ENCODE measurements around the gene CMYA5.
"Not testable (repeated sequence)": the region's sequence is repeated elsewhere in the genome, so short reads cannot be mapped to it uniquely, and the experiment has no call there.

Gene CMYA5

DNA sequence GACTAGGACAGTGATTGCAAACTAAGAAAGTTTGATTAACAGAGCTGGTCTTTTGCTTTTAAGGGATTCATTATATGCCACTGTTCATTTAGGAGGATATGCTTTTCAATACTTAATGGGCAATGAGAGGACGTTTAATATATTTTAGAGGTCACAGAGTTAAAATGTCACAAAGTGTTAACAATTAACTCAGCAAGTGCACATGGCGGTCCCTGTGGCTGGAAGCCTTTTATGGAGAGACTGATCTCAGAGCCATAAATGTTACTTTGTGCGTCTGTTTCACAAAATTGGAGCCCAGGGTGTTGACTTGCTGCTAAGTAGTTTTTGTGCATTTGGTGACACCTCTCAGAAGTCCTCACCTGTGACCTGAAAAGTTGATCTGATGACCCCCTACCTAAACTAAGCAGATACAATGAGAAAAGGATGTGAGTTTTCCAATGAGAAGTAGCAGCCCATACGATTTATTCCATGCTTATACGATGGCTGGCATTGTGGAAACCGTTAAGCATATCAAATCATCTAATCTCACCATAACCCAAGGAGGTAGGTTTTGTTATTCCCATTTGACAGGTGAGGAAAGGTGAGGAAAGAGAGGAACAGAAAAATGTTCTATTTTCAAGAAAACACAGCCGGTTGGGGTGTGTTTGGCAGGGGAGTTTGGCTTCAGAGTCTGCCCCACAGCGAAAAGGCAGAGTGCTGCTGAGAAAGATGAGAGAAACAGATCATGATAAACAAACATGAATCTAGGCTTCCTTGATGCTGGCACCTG lies 64.4 kb downstream of the CMYA5 start:
- DNase-seq: no peak

- DNase-seq: no peak
These were observed 65.4 kb downstream of the CMYA5 start for GRCh38 chr5:79754865-79755555.

DNA sequence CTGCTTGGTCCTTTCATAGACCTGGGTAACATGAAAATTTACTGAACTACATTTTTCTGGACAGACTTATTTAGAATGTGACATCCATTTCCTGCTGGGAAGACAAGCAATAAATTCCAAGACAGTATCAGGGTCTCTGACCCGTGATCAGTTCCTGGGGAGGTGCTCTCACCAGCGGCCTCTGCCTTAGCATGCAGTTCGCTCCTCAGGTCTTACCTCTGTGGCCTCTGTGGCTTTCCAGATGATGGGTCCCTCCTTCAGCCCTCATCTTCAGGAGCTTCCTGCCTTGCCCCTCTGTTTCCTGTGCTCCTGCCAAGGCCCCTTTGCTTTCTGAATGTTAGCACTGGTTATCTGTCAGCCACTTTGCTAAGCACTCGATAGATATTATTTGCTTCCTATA lies 66.4 kb downstream of the CMYA5 start:
- DNase-seq: no peak

DNA sequence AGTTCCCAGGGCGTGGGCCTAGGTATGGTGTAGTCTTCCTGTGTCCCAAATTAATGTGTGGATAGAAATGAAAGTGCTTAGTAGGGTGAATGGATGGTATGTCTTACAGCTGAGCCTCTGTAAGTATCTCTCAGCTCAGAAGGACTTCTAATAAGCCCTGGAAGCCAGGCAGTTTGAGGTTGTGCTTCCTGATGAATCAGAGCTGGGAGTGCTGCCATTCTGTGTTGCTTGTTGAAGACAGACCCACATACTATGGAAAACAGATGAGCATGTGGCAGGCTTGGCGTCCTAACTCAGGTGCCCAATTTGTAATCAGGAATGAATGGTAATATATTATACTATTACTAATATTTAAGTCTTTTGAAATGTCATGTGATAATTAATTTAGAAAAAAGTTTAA lies 69.8 kb downstream of the CMYA5 start:
- no peak for DNase-seq

- no peak for DNase-seq
These were observed 70.2 kb downstream of the CMYA5 start for GRCh38 chr5:79759848-79760247.

GRCh38 chr5:79762929-79763328 lies 73.3 kb downstream of the CMYA5 start:
- no peak for DNase-seq

- not testable (repeated sequence) for DNase-seq
These were observed 74.5 kb downstream of the CMYA5 start for GRCh38 chr5:79764147-79764546.

- no peak for DNase-seq
These were observed 81.8 kb downstream of the CMYA5 start for GRCh38 chr5:79771387-79771786.

DNA sequence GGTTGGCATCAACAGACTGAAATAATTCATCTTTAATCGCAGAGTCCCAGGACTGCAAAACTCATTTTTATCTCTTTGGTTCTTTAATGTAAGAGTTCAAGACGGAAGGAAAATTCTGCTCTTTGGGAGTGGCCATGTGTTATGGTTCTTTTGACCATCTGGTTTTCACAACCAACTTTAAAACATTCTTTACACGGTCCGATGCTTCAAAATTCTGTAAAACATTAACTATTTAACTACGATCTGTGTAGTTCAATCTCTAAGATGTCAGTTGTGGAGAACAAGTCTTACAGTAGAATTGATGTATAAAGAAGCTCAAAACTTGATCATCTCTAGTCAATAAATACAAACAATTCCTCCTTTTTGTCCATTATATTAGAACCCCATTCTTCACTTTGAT lies 83.0 kb downstream of the CMYA5 start:
- DNase-seq: no peak

GRCh38 chr5:79773612-79774011 lies 84.0 kb downstream of the CMYA5 start:
- no peak for DNase-seq

DNA sequence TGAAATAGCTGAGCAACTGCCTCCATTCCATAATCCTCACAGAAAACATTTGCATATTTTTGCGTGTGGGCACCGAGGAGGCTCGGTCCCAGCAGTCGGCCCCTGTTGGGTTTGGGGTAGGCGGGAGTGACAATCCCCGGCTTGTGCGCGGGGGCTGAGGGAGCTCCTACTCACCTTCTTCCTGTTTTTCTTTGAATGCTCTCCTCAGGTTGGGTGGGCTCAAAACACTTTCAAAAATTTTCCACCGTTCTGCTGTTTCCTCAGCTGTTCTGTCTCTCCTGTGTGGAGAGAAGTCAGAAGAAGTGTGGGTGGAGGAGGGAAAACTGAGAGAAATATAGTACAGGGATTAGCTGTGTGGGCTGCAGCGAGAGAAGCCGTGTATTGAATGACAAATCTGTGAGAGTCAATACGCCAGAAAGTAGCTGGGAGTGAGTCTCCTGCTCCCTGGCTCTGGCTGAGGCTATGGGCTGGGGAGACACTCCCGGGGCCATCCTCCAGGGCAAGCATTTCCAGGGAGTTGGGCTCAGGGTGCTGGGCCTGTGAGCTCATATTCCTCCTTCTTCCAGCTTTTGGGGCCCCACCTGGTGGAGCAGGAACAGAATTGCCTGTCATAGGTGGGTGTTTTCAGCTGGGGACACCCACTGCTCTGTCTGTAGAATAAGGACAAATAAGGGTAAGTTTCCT lies 84.7 kb downstream of the CMYA5 start:
- DNase-seq: no peak

DNA sequence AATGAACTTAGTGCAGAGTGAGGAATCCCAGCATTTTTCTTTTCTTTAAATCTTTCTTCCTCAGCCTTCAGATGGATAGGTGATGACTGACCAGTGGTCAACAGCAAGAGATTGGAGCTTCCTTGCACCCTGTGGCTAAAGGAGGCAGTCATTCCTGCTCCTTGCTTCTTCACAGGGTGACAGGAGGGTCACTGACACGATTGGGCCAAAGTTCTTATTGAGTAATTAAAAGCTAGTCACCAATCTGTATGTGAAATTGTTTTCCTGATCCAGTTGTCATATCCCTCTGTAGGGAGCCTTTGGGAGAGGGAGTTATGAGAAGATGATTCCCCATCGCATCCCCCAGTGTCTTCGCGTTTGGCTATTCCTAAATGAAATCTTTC lies 85.2 kb downstream of the CMYA5 start:
- no peak for DNase-seq

GRCh38 chr5:79784741-79785140 lies 95.1 kb downstream of the CMYA5 start:
- DNase-seq: not testable (repeated sequence)

- DNase-seq: no peak
These were observed 96.3 kb downstream of the CMYA5 start for GRCh38 chr5:79785983-79786382.

DNA sequence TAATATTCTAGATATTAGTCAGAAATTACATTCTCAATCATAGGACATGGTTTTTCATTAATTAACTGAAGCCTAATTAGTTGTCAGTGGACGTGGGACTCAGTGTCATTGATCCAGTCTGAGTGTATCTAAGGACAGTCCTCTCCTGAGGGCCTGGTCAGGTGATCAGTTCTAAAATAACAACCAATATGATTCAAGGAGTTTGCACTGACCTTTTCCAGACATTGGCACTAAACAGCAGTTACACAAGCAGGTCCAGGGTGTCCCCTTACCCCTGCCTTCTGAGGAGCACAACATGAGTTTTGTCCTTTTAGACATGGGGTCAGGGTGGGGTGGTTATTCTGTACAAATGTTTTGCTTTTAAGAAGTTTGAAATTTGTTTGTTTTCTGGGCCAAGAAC lies 97.8 kb downstream of the CMYA5 start:
- no peak for DNase-seq

DNA sequence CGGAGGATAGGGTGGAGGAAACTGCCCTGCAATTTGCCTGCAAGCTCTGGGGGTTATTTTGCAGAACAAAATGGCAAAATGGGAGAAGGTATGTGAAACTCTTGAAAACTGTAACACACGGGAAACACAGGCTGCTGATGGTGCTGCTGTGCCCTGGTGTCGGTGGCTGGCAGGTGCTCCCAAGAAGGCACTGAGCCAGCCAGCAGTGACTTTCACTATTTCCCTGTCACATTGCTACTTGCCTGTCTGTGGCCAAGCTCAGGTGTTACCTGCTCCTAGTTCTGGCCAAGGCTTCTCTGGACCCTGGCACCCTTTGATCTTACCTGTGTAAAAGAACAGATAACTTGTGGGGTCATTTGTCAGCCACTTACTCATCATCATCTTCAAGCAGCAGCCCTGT lies 102.2 kb downstream of the CMYA5 start:
- no peak for DNase-seq

GRCh38 chr5:79792463-79792862 lies 102.8 kb downstream of the CMYA5 start:
- no peak for DNase-seq

DNA sequence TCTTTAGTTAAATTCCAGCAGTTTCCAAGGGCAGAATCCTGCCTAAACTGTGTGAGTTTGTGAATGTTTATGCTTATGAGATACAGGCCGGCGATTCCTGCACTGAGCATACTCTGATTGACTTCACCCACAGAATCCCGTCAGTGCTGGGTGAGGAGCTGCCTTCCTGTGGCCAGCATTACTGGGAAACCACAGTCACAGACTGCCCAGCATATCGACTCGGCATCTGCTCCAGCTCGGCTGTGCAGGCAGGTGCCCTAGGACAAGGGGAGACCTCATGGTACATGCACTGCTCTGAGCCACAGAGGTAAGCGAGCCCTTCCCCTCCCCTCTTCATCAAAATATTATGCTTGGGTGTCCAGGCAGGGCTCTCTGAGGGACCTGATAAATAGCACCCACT lies 103.7 kb downstream of the CMYA5 start:
- DNase-seq: no peak

GRCh38 chr5:79793722-79794121 lies 104.1 kb downstream of the CMYA5 start:
- DNase-seq: no peak

DNA sequence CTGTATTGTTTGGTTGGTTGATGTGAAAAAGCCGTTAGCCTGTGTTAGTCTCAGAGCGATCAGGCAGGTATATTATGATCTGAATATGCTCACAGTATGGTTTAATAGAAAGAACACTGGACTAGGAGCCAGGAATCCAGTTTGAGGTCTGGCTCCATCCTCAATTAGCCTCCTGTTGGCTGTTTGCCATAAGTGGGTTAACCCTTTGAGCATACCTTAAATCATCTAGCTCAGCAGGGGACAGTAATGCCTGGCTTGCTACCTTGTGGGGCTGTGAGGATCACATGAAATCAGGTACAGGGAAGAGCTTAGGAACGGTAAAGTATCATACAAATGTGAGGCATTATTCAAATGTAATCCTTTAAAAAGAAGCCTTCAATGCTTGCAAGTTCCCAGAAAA lies 104.7 kb downstream of the CMYA5 start:
- no peak for DNase-seq

DNA sequence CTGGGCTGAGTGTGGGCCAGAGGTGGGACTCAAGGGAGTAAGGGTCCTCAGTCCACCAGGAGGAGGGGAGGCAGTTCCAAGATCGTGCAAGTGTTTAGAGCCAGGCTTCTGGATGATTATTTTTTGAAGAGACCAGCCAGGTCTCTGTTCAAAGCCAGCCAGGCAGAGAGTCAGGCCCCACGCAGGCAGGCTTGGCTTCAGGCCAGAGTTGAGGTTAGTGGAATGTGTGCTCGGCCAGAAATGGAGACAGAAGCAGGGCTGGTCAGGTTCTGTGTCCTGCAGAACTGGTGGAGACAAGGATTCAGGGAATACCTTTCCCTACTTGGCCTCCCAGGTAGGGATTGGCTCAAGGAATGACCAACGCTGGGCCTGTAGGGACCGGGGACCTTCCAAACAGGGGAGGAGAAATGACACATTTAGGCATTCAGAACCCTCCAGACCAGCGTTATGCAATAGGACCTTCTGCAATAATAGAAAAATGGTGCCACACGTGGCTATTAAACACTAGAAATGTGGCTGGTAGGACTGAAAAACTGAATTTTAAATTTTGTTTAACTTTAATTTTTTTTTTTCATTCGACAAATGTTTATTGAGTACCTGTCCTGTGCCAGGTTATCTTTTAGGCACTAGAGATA lies 106.2 kb downstream of the CMYA5 start:
- no peak for DNase-seq

DNA sequence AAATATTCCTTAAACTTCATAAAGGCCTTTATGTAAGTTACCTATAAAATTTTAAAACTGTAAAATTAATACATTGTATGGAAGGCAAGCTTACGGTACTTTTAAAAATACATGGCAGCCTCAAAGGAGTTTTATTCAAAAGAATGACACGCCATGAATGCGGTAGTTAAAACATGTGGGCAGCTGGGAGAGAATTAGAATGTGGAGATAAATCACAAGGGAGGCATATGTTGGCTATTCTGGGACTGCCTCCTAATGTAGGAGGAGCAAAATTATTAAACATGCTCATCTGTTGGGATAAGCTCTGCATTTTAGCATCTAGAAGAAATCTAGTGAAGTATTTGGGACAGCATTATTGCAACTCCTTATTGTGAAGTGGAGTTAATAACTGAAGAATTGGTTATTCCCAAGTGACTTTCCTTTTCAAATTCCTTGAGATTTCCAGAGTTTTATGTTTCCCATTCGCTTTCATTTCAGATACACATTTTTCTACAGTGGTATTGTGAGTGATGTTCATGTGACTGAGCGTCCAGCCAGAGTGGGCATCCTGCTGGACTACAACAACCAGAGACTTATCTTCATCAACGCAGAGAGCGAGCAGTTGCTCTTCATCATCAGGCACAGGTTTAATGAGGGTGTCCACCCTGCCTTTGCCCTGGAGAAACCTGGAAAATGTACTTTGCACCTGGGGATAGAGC lies 109.4 kb downstream of the CMYA5 start:
- no peak for DNase-seq

Data from activated CD4-positive, alpha-beta T cell treated with anti-CD3 and anti-CD28 coated beads for 1 hour (primary cell).